ENCODE data around the gene PARVG.

Gene PARVG

GRCh38 chr22:44246615-44247326 lies 66.0 kb downstream of the PARVG start:
- no peaks in the 10 kb centered on the region for H3K36me3 ChIP-seq (ENCODE audit: control insufficient read depth, insufficient read depth, low read length)
- H3K27me3 ChIP-seq (replicated peaks; ENCODE audit: control insufficient read depth, insufficient read depth, low read length) = no peaks in the 10 kb centered on the region; the same call in 1 of the 2 replicates
- TF ChIP-seq CTCF (IDR thresholded peaks at IDR 0.05; ENCODE audit: insufficient read depth, low read length, poor library complexity, severe bottlenecking) = no peak
- DNase-seq (ENCODE audit: extremely low read depth, insufficient read length) = no peak
- H3K4me3 ChIP-seq (replicated peaks; ENCODE audit: low read depth, low read length) = no peak overlapping the region

DNA sequence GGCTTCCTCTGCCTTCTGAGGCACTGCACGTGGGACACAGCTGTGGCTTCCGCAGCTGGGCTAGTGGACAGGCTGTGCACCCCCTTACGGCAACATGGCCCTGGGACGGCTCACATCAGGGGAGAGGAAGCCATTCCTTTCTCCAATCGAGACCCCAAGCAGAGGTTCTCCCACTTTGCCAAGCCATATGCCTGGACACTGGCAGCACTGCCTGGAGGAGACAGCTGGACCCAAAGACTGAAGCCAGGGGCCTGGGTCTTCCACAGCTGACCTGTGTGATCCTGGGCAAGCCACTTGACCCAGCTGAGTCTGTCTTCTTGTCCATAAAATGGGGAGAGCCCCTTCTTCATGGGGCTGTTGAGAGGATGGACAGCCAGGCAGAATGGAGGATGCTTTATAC lies 66.6 kb downstream of the PARVG start:
- H3K36me3 ChIP-seq (ENCODE audit: control insufficient read depth, insufficient read depth, low read length) = no peaks in the 10 kb centered on the region
- no peak for DNase-seq (ENCODE audit: extremely low read depth, insufficient read length)
- H3K27me3 ChIP-seq (replicated peaks; ENCODE audit: control insufficient read depth, insufficient read depth, low read length) = no peaks in the 10 kb centered on the region; the same call in 1 of the 2 replicates
- H3K4me3 ChIP-seq (replicated peaks; ENCODE audit: low read depth, low read length) = no peak overlapping the region
- TF ChIP-seq CTCF (IDR thresholded peaks at IDR 0.05; ENCODE audit: insufficient read depth, low read length, poor library complexity, severe bottlenecking) = no peak

DNA sequence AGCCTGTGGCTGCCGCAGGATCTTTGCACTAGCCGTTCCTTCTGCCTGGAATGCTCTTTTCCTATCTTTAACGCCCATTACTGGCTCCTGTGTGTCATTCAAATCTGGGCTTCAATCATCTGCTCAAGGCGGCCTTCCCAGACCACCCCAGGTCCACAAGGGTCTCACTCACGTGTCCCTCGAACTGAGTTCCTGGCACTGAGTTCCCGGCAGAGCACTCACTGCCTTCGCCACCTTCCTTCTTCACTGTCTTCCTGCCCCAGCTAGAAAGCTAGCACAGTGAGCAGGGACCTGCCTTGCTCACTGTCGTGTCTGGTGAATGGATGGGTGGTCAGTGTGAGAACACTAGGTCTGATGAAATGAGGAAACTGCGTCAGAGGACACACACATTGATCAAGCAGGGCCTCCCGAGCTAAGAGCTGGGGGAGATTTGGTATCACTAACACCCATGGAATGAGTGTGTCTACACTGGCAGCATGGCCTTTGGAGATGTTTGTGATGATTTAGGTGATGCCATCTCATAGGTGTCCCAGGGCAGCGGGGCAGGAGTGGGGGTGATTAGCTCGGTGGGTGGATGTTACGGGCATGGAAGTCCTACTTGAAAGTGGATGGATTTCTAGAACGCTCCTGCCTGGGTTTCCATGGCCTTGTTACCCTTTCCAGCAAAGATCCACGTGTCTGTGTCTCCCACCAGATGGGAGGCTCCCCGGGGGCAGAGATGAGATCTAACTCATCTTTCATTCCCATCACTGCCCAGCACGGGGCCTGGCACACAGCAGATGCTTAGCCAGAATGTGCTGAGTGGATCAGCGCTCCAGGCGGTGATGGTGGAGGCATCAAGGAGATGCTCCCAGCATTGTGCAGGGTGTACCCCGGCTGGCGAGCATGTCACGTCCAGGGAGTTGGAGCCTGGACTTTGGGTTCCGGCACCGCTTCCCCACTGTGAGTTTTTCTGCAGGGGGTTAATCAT lies 67.5 kb downstream of the PARVG start:
- Histone ChIP-seq H3K27me3 (replicated peaks; ENCODE audit: control insufficient read depth, insufficient read depth, low read length) (no peaks in the 10 kb centered on the region; the same call in 1 of the 2 replicates), H3K36me3 (ENCODE audit: control insufficient read depth, insufficient read depth, low read length) (no peaks in the 10 kb centered on the region), H3K4me3 (replicated peaks; ENCODE audit: low read depth, low read length) (no peak overlapping the region)
- TF ChIP-seq CTCF (IDR thresholded peaks at IDR 0.05; ENCODE audit: insufficient read depth, low read length, poor library complexity, severe bottlenecking) = no peak
- DNase-seq (ENCODE audit: extremely low read depth, insufficient read length) = no peak

DNA sequence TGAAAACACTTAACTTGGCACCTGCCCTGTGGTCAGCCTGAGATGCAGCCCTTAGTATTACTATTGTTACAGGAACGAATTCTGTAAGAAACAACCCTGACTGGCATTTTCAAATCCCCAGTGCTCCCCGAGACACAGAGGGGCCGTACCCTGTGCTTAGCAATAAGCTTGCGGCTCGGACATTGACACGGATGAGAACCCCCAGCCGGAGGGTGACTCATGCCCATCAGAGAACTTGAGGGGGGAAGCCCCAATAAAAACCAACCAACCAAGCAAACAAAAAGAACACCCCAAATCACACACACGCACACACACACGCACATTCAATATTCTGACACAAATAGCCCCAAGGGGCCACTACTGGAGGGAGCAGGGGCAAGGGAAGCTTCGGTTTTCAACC lies 68.2 kb downstream of the PARVG start:
- no peak for DNase-seq (ENCODE audit: extremely low read depth, insufficient read length)
- Histone ChIP-seq H3K4me3 (replicated peaks; ENCODE audit: low read depth, low read length) (no peak overlapping the region), H3K27me3 (replicated peaks; ENCODE audit: control insufficient read depth, insufficient read depth, low read length) (no peaks in the 10 kb centered on the region; the same call in 1 of the 2 replicates), H3K36me3 (ENCODE audit: control insufficient read depth, insufficient read depth, low read length) (no peaks in the 10 kb centered on the region)
- TF ChIP-seq CTCF (IDR thresholded peaks at IDR 0.05; ENCODE audit: insufficient read depth, low read length, poor library complexity, severe bottlenecking) = no peak

DNA sequence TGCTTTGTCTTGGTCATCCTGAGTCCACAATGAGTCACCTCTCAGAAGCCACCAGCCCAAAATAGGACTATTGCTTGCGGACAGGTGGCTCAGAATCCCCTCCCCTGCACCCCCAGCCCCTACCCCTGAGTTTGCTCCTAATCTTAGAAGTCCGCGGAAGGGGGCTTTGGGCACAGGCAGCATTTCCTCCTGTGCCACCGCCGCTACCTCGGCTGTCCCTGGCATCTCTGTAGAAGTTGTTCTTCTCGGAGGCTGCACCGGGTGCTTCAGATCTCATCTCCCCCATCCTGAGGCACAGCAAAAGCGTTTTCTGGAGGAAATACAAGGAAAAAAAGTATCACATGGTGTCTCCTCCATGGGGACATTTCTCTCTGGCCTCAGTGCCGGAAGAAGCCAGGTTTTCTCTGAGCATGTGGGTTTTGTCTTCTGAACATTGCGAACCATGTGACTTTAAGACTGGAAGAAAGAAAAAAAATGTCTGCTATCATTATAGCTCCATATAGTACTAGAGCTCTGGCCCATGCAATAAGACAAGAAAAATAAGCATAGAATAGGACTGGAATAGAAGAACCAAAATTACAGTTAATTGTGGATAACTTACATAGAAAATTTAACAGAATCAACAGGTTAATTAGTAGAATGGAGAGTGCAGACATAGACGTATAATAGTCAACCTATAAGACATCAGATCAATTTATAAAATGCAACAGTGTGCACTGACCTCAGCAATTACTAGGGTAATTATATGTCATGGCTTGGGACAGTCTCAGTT lies 68.8 kb downstream of the PARVG start:
- H3K36me3 ChIP-seq (ENCODE audit: control insufficient read depth, insufficient read depth, low read length) = no peaks in the 10 kb centered on the region
- no peak for TF ChIP-seq CTCF (IDR thresholded peaks at IDR 0.05; ENCODE audit: insufficient read depth, low read length, poor library complexity, severe bottlenecking)

More for the DNA sequence above, 68.8 kb downstream of the PARVG start:
- no peak for DNase-seq (ENCODE audit: extremely low read depth, insufficient read length)
- no peaks in the 10 kb centered on the region; the same call in 1 of the 2 replicates for H3K27me3 ChIP-seq (replicated peaks; ENCODE audit: control insufficient read depth, insufficient read depth, low read length)
- no peak overlapping the region for H3K4me3 ChIP-seq (replicated peaks; ENCODE audit: low read depth, low read length)

Data from GM06990 (cell line).